ENCODE results near the gene HPS4. TPM values are rescaled to one million over a fixed set of nuclear protein-coding genes. Genes with fewer than 3 reads are reported as not detected.

HPS4 gene
- polyA plus RNA-seq, 3 donors = 9.8 to 13.0 (median 12.0) TPM

DNA sequence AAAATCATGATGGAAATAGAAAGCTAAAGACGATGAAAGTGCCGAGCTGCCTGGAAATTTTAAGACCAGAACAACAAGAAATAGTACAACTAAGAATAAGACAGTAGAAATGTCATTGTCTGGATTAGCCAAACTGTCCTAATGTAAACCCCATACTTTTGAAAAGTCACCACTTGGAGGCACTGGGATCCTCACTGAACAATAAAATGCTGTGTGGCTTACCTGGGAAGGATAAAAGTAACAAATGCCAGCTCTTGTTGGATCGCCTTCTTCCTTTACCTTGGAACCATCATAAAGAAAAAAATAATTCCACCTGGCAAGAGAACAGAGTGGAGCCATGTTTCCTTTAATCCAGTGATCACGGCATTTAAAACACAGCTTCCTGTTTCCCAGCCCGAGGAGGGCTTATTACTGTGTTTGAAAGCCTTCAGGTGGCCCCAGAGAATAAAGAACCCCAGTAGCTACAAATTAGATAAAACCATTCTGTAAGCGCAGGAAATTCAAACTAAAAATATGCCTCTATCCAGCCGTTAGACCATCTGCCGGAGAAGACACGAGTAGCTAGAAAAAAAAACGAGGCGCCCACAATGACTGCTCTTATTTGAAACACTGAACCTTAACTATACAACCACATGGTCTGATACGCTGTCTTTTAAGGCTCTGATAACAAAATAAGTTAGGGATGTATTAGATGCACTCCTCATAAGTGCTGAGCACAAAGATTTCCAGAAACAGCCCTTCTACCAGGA, 4.4 kb downstream of the HPS4 start:
- 31 to 50% (median 42%) methylated on average over 12 of the region's 12 CpGs for WGBS, 3 donors
- no peak overlapping the region for H3K27ac ChIP-seq (ENCODE audit: low read depth, low read length)

GRCh38 chr22:26477341-26477731, 6.2 kb downstream of the HPS4 start:
- H3K27ac ChIP-seq (ENCODE audit: low read depth, low read length) = no peak overlapping the region
- WGBS, 3 donors = 39 to 42% (median 40%) methylated on average over 4 of the region's 4 CpGs

DNA sequence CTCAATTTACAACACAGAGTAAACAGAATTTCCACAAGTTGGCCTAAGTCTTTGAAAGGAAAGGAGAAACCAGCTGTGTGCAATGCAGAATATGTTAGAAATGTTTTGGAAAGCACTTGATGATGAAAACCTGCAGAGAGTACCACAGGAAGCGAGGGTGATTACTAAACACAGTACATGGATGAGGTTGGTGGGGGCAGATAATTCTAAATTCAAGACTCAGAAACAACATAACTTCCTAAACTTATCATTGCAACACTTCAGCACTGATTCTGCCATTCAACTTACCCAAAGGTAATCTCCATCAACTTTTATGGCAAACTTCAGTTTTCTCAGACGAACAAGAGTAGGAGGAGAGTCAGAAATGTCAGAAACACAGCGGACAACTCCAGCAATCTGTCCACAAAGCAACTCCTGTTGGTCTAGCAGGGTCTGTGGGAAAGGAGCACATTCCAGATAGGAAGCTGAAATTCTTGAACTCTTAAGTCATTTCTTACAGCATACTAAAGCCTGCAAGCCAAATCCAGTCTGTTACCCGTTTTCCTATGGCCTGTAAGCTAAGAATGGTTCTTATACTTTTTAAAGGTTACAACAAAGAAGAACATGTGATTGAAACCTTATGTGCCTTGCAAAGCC, 6.8 kb downstream of the HPS4 start:
- WGBS, 3 donors = 62 to 85% (median 71%) methylated on average over 4 of the region's 4 CpGs
- no peak overlapping the region for H3K27ac ChIP-seq (ENCODE audit: low read depth, low read length)

GRCh38 chr22:26474682-26475081, 8.9 kb downstream of the HPS4 start:
- no peak overlapping the region for H3K27ac ChIP-seq (ENCODE audit: low read depth, low read length)

DNA sequence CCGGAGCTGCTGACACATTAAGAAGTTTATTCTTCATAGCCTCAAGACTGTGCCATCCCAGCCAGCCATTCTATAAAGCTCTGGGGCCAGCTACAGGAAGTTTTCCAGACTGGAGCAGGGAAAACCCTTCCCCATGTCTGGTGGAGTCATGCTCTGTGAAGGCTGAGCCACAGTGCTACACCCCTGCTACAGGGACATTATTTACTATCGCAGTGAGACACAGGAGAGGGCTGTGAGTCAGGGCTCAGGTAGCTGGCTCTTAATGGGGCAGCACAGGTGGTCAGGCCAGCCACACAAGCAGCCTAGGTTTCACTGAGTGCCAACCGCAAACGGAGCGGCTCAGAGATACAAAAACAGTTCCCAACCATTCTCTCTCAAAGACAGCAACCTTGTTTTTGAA, 12.1 kb downstream of the HPS4 start:
- WGBS, 3 donors = 83 to 93% (median 87%) methylated on average over 5 of the region's 5 CpGs
- H3K27ac ChIP-seq (ENCODE audit: low read depth, low read length) = no peak overlapping the region

GRCh38 chr22:26470807-26471206, 12.8 kb downstream of the HPS4 start:
- 90 to 95% (median 92%) methylated on average over 2 of the region's 2 CpGs for WGBS, 3 donors
- H3K27ac ChIP-seq (ENCODE audit: low read depth, low read length) = no peak overlapping the region

- H3K27ac ChIP-seq (ENCODE audit: low read depth, low read length) = no peak overlapping the region
- WGBS, 3 donors = 91 to 92% (median 92%) methylated on average over 5 of the region's 5 CpGs
Measured at GRCh38 chr22:26466196-26466595, 17.4 kb downstream of the HPS4 start.

- WGBS, 3 donors = 54 to 77% (median 71%) methylated on average over 7 of the region's 7 CpGs
Measured at GRCh38 chr22:26464312-26464711, 19.3 kb downstream of the HPS4 start.

GRCh38 chr22:26463688-26464087, 19.9 kb downstream of the HPS4 start:
- 63 to 77% (median 69%) methylated on average over 9 of the region's 9 CpGs for WGBS, 3 donors
- no peak overlapping the region for H3K27ac ChIP-seq (ENCODE audit: low read depth, low read length)

More at GRCh38 chr22:26464312-26464711, 19.3 kb downstream of the HPS4 start:
- no peak overlapping the region for H3K27ac ChIP-seq (ENCODE audit: low read depth, low read length)

- WGBS, 3 donors = 70 to 75% (median 71%) methylated on average over 10 of the region's 10 CpGs
- no peak overlapping the region for H3K27ac ChIP-seq (ENCODE audit: low read depth, low read length)
Measured at GRCh38 chr22:26463101-26463661, 20.4 kb downstream of the HPS4 start.

DNA sequence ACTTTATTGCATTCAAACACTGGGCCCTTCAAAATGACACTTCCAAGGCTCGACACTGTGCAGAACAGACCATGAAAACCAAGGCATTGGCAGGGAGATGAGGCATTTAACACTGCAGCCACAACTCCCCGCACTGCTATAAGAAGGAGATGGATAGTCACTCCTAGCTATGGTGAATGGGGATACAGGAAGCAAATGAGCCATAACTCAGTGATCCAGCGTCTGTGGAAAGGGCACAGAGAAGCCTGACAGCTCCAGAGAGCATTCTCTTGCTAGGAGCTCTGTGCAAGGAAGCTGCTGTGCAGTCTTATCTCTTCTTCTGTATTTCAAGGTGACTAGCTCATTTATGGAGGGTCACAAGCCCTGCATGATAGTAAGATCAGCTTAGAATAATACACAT, 20.9 kb downstream of the HPS4 start:
- 85 to 92% (median 91%) methylated on average over 3 of the region's 3 CpGs for WGBS, 3 donors
- no peak overlapping the region for H3K27ac ChIP-seq (ENCODE audit: low read depth, low read length)

- no peak overlapping the region for H3K27ac ChIP-seq (ENCODE audit: low read depth, low read length)
- WGBS, 3 donors = 90 to 94% (median 94%) methylated on average over 5 of the region's 5 CpGs
Measured at GRCh38 chr22:26462051-26462450, 21.5 kb downstream of the HPS4 start.

- H3K27ac ChIP-seq (ENCODE audit: low read depth, low read length) = no peak overlapping the region
- WGBS, 3 donors = 35 to 45% (median 41%) methylated on average over 3 of the region's 3 CpGs
Measured at GRCh38 chr22:26461188-26461810, 22.3 kb downstream of the HPS4 start.

GRCh38 chr22:26460202-26460601, 23.4 kb downstream of the HPS4 start:
- WGBS, 3 donors = 78 to 83% (median 82%) methylated on average over 6 of the region's 6 CpGs

DNA sequence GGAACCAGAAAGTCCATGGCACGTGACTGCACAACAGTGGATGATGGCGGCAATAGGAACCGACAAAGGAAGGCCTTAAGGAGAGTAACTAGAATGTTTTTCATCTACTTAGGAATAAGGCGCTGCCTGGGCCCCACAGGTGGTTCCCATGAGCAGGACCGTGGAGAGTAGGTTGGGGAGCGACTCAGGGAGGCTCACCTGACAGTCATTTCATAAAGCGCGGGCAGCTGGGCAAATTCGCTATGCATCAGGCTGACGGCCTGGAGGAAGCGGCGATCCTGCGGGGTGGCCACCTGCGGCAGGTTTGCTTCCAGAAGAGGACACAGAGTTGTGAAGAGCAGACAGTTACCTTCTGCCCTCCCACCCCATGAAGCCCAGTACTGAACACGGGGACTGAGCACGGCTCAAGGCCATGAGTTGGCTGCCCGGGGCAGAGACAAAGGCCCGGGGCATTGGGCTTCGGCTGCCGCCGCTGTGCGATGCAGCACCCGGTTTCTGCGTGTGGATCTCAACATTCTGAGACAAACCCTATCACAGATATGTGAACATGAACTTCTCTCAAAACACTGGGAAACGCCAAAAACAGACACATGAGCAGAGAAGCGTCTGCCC, 25.8 kb downstream of the HPS4 start:
- 89 to 96% (median 95%) methylated on average over 26 of the region's 26 CpGs for WGBS, 3 donors
- H3K27ac ChIP-seq (ENCODE audit: low read depth, low read length) = no peak overlapping the region

More at GRCh38 chr22:26460202-26460601, 23.4 kb downstream of the HPS4 start:
- H3K27ac ChIP-seq (ENCODE audit: low read depth, low read length) = no peak overlapping the region

DNA sequence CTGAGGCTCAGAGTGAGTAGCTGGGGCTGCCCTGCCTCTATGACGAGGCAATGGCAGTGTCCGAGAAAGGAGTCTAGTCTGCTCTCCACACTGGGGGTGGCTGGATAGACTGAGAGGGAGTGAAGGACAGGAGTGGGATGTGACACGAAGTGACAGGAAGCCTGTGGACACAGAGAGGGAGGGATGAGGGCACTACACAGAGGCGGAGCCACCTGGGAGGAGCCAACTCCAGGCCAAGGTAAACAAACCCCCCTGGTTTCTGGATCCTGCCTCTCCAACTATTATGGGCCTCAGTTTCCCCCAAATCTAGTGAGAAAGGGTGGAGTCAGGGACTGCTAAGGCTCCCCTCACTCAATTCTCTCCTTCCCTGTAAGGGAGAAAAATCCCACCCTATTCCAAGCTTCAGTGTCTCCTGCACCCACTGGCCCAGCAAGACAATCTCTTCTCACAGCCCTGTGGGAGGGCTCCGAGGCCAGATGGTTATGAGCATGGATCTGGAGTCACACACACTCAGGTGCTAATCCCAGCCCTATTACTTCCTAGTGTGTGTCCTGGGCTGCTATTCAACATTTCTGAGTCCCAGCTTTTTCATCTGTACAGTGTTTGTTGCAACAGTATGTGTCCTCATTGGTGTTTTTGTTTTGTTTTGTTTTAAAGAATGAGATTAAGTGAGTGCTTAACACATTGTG, 29.6 kb downstream of the HPS4 start:
- WGBS, 3 donors = 83 to 88% (median 84%) methylated on average over 5 of the region's 5 CpGs
- H3K27ac ChIP-seq (ENCODE audit: low read depth, low read length) = no peak overlapping the region

GRCh38 chr22:26453216-26453615, 30.4 kb downstream of the HPS4 start:
- 92 to 96% (median 94%) methylated on average over 9 of the region's 9 CpGs for WGBS, 3 donors

DNA sequence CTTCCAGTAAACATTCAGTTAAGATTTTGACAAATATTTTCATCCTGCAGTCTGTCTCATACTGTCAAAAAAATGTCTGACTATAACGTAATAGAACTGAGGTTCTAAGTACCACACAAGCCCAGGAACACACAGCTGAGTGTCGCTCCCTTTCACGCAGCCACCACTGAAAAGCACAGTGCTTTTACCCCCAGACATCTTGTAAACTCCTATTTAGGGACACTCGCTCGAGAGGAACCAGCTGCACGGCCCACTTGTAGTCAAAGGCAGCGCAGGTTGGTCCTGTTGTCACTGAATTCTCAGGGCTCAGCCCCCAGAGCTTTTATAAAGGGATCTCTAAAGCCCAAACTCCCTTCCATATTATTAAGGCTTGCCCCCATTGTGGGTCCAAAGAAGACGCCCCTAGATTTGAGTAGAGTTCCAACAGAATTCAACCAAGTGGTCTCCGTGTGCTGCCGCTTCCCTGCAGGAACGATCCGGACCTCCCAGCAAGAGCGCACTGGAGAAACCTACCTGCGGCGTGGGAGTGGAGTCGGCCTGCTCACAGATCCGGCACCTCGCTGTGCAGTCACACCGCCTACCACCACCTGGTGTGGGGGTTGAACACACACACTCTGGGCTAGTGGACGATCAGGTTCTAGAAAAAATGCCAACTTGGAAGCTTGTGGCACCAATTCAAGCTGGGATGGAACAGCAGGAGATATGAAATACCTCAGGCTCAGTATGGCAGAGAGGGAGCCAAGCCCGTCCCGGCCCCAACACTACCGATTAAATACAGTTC, 31.2 kb downstream of the HPS4 start:
- H3K27ac ChIP-seq (ENCODE audit: low read depth, low read length) = no peak overlapping the region
- 93 to 96% (median 96%) methylated on average over 23 of the region's 23 CpGs for WGBS, 3 donors

More at GRCh38 chr22:26453216-26453615, 30.4 kb downstream of the HPS4 start:
- no peak overlapping the region for H3K27ac ChIP-seq (ENCODE audit: low read depth, low read length)
